HG03095 (cell line): ENCODE results near the gene NPAS3.
"Not testable (repeated sequence)": the region's sequence is repeated elsewhere in the genome, so short reads cannot be mapped to it uniquely, and the experiment has no call there.

Source experiments
- ATAC-seq: cut with Tn5 transposase; IDR thresholded peaks from one replicate; pipeline ENCODE4 v1.9.1; 2021; ENCODE audit warnings: moderate library complexity; ENCODE audit not compliant: unreplicated experiment

NPAS3 gene

GRCh38 chr14:33068040-33068439 lies 129.4 kb downstream of the NPAS3 start:
- ATAC-seq, result no peak

GRCh38 chr14:33068626-33069025 lies 129.9 kb downstream of the NPAS3 start:
- no peak for ATAC-seq

- ATAC-seq, result no peak
Measured at GRCh38 chr14:33070475-33070874, 131.8 kb downstream of the NPAS3 start.

- no peak for ATAC-seq
Measured at GRCh38 chr14:33073023-33073422, 134.3 kb downstream of the NPAS3 start.

- no peak for ATAC-seq
Measured at GRCh38 chr14:33081259-33081658, 142.6 kb downstream of the NPAS3 start.

- no peak for ATAC-seq
Measured at GRCh38 chr14:33085799-33086198, 147.1 kb downstream of the NPAS3 start.

- ATAC-seq, result not testable (repeated sequence)
Measured at GRCh38 chr14:33088274-33088673, 149.6 kb downstream of the NPAS3 start.

- no peak for ATAC-seq
Measured at GRCh38 chr14:33098016-33098415, 159.3 kb downstream of the NPAS3 start.

GRCh38 chr14:33103489-33103888 lies 164.8 kb downstream of the NPAS3 start:
- ATAC-seq, result no peak

- ATAC-seq, result no peak
Measured at GRCh38 chr14:33103966-33104365, 165.3 kb downstream of the NPAS3 start.

- ATAC-seq, result no peak
Measured at GRCh38 chr14:33110737-33111443, 172.2 kb downstream of the NPAS3 start.

- no peak for ATAC-seq
Measured at GRCh38 chr14:33114331-33114730, 175.7 kb downstream of the NPAS3 start.

- ATAC-seq, result no peak
Measured at GRCh38 chr14:33118668-33119067, 180.0 kb downstream of the NPAS3 start.

- ATAC-seq, result no peak
Measured at GRCh38 chr14:33120341-33120740, 181.7 kb downstream of the NPAS3 start.

- ATAC-seq, result no peak
Measured at GRCh38 chr14:33120966-33121365, 182.3 kb downstream of the NPAS3 start.

- no peak for ATAC-seq
Measured at GRCh38 chr14:33123281-33123680, 184.6 kb downstream of the NPAS3 start.

GRCh38 chr14:33126433-33126832 lies 187.8 kb downstream of the NPAS3 start:
- no peak for ATAC-seq

- no peak for ATAC-seq
Measured at GRCh38 chr14:33127531-33127930, 188.9 kb downstream of the NPAS3 start.

GRCh38 chr14:33131801-33132200 lies 193.1 kb downstream of the NPAS3 start:
- no peak for ATAC-seq

GRCh38 chr14:33134162-33134561 lies 195.5 kb downstream of the NPAS3 start:
- ATAC-seq, result no peak

- no peak for ATAC-seq
Measured at GRCh38 chr14:33134975-33135374, 196.3 kb downstream of the NPAS3 start.

- ATAC-seq, result no peak
Measured at GRCh38 chr14:33150666-33151428, 212.2 kb downstream of the NPAS3 start.
